T-helper 1 cell treated with Interleukin-12 subunit alpha and Interleukin-12 subunit beta and Interleukin-4 antibody, amounts not matched to agents 30 μg/mL and 1 μg/mL, for 36 hours (primary cell): ENCODE measurements around the gene EGFLAM.
A peak's percentile ranks its signal among the peaks of the same experiment; 100 is the strongest.

Experiments
- H3K27ac Mint-ChIP-seq: one replicate; pipeline ENCODE4 v1.8.0; 2021; ENCODE audit warnings: mild to moderate bottlenecking, mixed read lengths
- H3K27me3 Mint-ChIP-seq: one replicate; pipeline ENCODE4 v1.8.0; 2021; ENCODE audit warnings: low read depth, mixed read lengths
- H3K36me3 Mint-ChIP-seq: one replicate; pipeline ENCODE4 v1.8.0; 2021; ENCODE audit warnings: low read depth, mixed read lengths
- H3K4me1 Mint-ChIP-seq: one replicate; pipeline ENCODE4 v1.8.0; 2021; ENCODE audit warnings: low read depth, mixed read lengths
- H3K4me3 Mint-ChIP-seq: one replicate; pipeline ENCODE4 v1.8.0; 2021; ENCODE audit warnings: mild to moderate bottlenecking, moderate library complexity, mixed read lengths
- H3K9me3 Mint-ChIP-seq: one replicate; pipeline ENCODE4 v1.8.0; 2021; ENCODE audit warnings: mixed read lengths

EGFLAM gene

GRCh38 chr5:38443390-38443789 lies 185.0 kb downstream of the EGFLAM start:
- Mint-ChIP-seq H3K27me3 (peaks cover 51% of the 10 kb centered on the region), H3K36me3 (no peaks in the 10 kb centered on the region), H3K4me1 (peaks cover 3% of the 10 kb centered on the region), H3K27ac (no peak overlapping the region), H3K4me3 (no peak overlapping the region), H3K9me3 (no peaks in the 10 kb centered on the region)

- H3K36me3 Mint-ChIP-seq, result no peaks in the 10 kb centered on the region
- no peak overlapping the region for H3K4me3 Mint-ChIP-seq
- no peak overlapping the region for H3K27ac Mint-ChIP-seq
- H3K9me3 Mint-ChIP-seq, result no peaks in the 10 kb centered on the region
- peaks cover 56% of the 10 kb centered on the region for H3K27me3 Mint-ChIP-seq
- peaks cover 3% of the 10 kb centered on the region for H3K4me1 Mint-ChIP-seq
These were observed 187.1 kb downstream of the EGFLAM start for GRCh38 chr5:38445374-38446028.

DNA sequence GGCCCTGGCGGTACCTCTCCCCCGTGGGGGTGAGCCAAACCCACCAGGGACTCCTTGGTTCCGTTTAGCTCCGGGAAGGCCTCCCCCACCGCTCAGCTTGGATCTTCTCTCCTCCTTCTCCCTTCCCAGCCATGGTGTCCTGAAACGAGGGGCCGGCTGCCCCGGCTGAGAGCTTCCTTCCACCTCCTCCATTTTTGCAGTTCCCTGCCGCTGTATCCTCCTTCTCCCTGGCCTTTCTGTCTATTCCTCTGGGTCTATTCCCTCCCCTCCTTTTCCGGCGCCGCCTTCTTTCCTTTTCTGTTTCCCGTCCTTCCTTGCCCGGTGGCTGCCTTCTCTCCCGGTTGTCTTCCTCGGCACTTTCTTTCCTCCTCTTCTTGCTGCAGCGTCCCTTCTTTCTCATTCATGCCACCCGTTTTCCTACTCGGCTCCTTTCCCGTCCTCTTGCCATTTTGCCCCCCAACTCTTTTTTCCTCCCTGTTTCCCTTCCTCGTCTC lies 187.7 kb downstream of the EGFLAM start:
- no peak overlapping the region for H3K4me3 Mint-ChIP-seq
- no peaks in the 10 kb centered on the region for H3K36me3 Mint-ChIP-seq
- no peaks in the 10 kb centered on the region for H3K9me3 Mint-ChIP-seq
- peaks cover 60% of the 10 kb centered on the region for H3K27me3 Mint-ChIP-seq
- peaks cover 3% of the 10 kb centered on the region for H3K4me1 Mint-ChIP-seq
- no peak overlapping the region for H3K27ac Mint-ChIP-seq

- H3K27me3 Mint-ChIP-seq, result peaks cover 58% of the 10 kb centered on the region
- H3K4me3 Mint-ChIP-seq, result no peak overlapping the region
- H3K4me1 Mint-ChIP-seq, result no peaks in the 10 kb centered on the region
- no peak overlapping the region for H3K27ac Mint-ChIP-seq
- H3K9me3 Mint-ChIP-seq, result no peaks in the 10 kb centered on the region
- H3K36me3 Mint-ChIP-seq, result no peaks in the 10 kb centered on the region
These were observed 188.7 kb downstream of the EGFLAM start for GRCh38 chr5:38447056-38447455.

DNA sequence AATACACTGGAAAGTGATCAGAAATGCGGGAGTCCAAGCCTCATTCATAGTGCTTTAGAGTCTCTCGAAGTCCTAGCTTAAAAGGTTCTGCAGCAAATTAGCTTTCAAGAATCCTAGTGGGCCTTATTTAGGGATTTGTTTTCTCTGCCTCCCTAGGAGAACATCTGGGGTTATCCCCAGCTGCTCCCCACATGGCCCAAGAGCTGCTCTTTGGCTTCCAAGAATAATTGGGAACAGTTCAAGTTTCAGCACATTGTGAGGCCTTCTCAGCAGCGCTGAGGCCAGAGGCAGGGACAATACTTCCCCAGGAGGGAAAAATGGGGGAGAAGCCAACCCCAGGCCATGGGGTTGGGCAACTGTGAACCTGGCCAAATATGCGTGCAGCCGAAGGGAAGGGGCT lies 189.4 kb downstream of the EGFLAM start:
- no peaks in the 10 kb centered on the region for H3K36me3 Mint-ChIP-seq
- H3K27ac Mint-ChIP-seq, result no peak overlapping the region
- H3K27me3 Mint-ChIP-seq, result peaks cover 66% of the 10 kb centered on the region
- no peak overlapping the region for H3K4me3 Mint-ChIP-seq
- H3K4me1 Mint-ChIP-seq, result peaks cover 6% of the 10 kb centered on the region
- no peaks in the 10 kb centered on the region for H3K9me3 Mint-ChIP-seq

GRCh38 chr5:38448568-38449350 lies 190.4 kb downstream of the EGFLAM start:
- Mint-ChIP-seq H3K27me3 (peaks cover 76% of the 10 kb centered on the region), H3K9me3 (no peaks in the 10 kb centered on the region), H3K27ac (no peak overlapping the region), H3K36me3 (no peaks in the 10 kb centered on the region), H3K4me1 (peaks cover 16% of the 10 kb centered on the region), H3K4me3 (no peak overlapping the region)

DNA sequence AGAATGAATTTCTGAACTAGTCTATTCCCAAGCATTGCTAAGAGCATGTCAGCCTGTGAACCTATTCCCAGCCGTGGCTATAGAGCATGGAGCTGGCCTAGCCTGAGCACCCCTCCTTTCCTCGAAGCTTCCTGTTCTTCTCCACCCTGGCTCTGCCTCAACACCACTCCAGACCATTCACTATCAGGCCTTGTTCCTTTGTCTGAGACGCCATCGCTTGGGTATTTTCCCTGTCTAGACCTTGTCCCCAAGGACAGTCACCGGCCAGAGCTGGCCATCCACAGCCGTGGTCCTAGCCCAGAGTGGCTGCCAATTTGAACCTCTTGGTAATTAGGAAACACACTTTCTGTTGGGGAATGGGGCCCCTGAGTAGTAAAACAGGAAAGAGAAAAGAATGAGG lies 192.3 kb downstream of the EGFLAM start:
- Mint-ChIP-seq H3K27ac (no peak overlapping the region), H3K4me1 (peaks cover 24% of the 10 kb centered on the region), H3K4me3 (no peak overlapping the region), H3K27me3 (peaks cover 85% of the 10 kb centered on the region), H3K9me3 (no peaks in the 10 kb centered on the region), H3K36me3 (no peaks in the 10 kb centered on the region)

- Mint-ChIP-seq H3K4me1 (peaks cover 25% of the 10 kb centered on the region), H3K9me3 (no peaks in the 10 kb centered on the region), H3K4me3 (no peak overlapping the region)
These were observed 192.8 kb downstream of the EGFLAM start for GRCh38 chr5:38451074-38451725.

GRCh38 chr5:38452201-38452600 lies 193.8 kb downstream of the EGFLAM start:
- no peaks in the 10 kb centered on the region for H3K36me3 Mint-ChIP-seq
- peaks cover 88% of the 10 kb centered on the region for H3K27me3 Mint-ChIP-seq
- no peaks in the 10 kb centered on the region for H3K9me3 Mint-ChIP-seq
- no peak overlapping the region for H3K4me3 Mint-ChIP-seq
- peaks cover 25% of the 10 kb centered on the region for H3K4me1 Mint-ChIP-seq
- H3K27ac Mint-ChIP-seq, result no peak overlapping the region

More at GRCh38 chr5:38451074-38451725, 192.8 kb downstream of the EGFLAM start:
- Mint-ChIP-seq H3K27me3 (peaks cover 88% of the 10 kb centered on the region), H3K36me3 (no peaks in the 10 kb centered on the region), H3K27ac (no peak overlapping the region)

GRCh38 chr5:38453506-38453905 lies 195.1 kb downstream of the EGFLAM start:
- H3K36me3 Mint-ChIP-seq, result no peaks in the 10 kb centered on the region
- H3K27me3 Mint-ChIP-seq, result peaks cover 91% of the 10 kb centered on the region
- peak overlapping the region; percentile 54 for H3K27ac Mint-ChIP-seq
- H3K4me3 Mint-ChIP-seq, result peak overlapping the region; percentile 49
- peaks cover 25% of the 10 kb centered on the region for H3K4me1 Mint-ChIP-seq
- no peaks in the 10 kb centered on the region for H3K9me3 Mint-ChIP-seq

DNA sequence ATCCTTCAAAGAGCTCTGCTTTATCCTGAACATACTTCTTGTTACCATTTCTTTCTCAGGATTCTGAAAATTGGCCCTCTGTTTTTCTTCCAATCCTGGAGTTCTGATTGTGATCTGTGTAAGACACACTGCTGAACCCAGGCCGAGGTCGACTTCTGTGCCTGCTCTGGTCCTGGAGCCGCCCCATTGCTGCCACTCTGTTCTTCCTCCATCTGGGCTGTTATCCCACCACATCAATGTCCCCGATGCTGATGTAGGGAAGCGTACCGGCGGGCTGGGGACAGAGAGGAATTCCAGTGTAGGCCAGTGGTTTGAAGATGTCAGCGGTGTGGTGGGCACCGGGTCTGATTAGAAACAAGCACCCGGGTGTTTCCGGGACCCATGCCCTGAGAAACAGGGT lies 195.6 kb downstream of the EGFLAM start:
- peaks cover 25% of the 10 kb centered on the region for H3K4me1 Mint-ChIP-seq
- H3K4me3 Mint-ChIP-seq, result peak overlapping the region; percentile 49
- peaks cover 87% of the 10 kb centered on the region for H3K27me3 Mint-ChIP-seq
- H3K27ac Mint-ChIP-seq, result peak overlapping the region; percentile 54
- H3K9me3 Mint-ChIP-seq, result no peaks in the 10 kb centered on the region
- H3K36me3 Mint-ChIP-seq, result no peaks in the 10 kb centered on the region

DNA sequence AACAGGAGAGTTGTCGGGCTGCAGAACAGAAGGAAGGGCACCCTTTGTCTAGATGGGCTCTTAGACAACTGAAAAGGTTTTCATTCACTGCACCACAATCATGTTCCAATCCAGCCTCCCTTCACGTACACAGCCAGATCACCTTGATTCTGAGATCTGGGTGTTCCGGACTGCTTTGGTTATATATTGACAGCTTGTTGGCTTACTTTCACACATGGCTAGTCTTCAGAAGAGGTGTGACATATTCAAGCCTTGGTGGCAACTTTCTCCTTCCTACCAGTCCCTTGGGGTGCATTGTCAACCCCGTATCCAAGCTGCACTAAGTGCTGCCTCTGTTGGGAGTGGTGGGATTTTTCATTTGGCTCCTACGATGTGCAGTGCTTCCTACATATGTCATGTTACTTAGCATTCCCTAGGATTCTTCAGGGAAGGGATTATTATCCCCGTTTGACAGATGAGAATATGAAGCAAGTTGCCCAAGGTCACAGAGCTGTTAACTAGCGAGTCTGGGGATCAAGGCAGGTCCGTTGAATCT lies 197.5 kb downstream of the EGFLAM start:
- no peaks in the 10 kb centered on the region for H3K9me3 Mint-ChIP-seq
- H3K4me3 Mint-ChIP-seq, result no peak overlapping the region
- H3K27ac Mint-ChIP-seq, result no peak overlapping the region
- peaks cover 80% of the 10 kb centered on the region for H3K27me3 Mint-ChIP-seq
- H3K36me3 Mint-ChIP-seq, result no peaks in the 10 kb centered on the region
- peaks cover 25% of the 10 kb centered on the region for H3K4me1 Mint-ChIP-seq

DNA sequence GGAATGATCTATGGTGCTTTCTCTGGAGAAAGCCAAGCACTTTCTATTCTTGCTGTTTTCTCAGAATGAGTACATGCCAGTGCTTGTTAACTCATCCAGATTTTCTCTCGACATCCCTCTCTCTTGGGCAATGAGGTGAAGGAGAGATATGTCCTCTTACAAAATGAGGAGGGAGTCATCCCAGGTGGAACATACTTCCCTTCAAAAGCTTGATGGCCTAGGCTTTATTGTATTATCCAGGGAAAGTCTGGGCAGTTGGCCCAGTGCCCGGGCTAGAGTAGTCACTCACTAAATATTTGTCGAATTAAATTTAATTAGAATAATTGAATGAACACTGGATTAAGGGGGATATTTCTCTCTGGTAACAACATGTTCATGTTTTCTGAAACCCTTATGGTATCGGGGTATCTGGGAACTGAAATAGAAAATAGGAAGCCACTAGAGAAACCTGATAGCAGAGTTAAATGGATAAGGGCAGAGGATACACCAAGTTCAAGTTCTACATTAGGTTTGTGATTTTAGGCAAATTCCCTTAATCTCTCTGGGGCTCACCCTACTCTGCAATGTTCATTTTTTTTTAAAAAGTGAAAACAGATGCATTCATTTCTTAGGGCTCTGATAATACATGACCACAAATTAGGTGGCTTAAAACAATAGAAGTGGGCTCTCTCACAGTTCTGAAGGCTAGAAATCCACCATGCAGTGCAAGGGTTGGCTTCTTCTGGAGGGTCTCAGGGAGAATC lies 198.5 kb downstream of the EGFLAM start:
- no peak overlapping the region for H3K27ac Mint-ChIP-seq
- H3K4me1 Mint-ChIP-seq, result peaks cover 25% of the 10 kb centered on the region
- no peaks in the 10 kb centered on the region for H3K36me3 Mint-ChIP-seq
- H3K9me3 Mint-ChIP-seq, result no peaks in the 10 kb centered on the region
- H3K27me3 Mint-ChIP-seq, result peaks cover 78% of the 10 kb centered on the region
- H3K4me3 Mint-ChIP-seq, result no peak overlapping the region

GRCh38 chr5:38458174-38458573 lies 199.8 kb downstream of the EGFLAM start:
- Mint-ChIP-seq H3K9me3 (no peaks in the 10 kb centered on the region), H3K27me3 (peaks cover 74% of the 10 kb centered on the region), H3K4me3 (no peak overlapping the region), H3K36me3 (no peaks in the 10 kb centered on the region), H3K4me1 (peaks cover 15% of the 10 kb centered on the region), H3K27ac (no peak overlapping the region)
